ENCODE measurements around the gene RMDN2. TPM values are rescaled to one million over a fixed set of nuclear protein-coding genes. Genes with fewer than 3 reads are reported as not detected.
"Not testable (repeated sequence)": the region's sequence is repeated elsewhere in the genome, so short reads cannot be mapped to it uniquely, and the experiment has no call there.

Gene RMDN2
- polyA plus RNA-seq, 2 of the 4 experiments (the other 2 are of a cell fraction): 4.6 to 6.9 TPM

DNA sequence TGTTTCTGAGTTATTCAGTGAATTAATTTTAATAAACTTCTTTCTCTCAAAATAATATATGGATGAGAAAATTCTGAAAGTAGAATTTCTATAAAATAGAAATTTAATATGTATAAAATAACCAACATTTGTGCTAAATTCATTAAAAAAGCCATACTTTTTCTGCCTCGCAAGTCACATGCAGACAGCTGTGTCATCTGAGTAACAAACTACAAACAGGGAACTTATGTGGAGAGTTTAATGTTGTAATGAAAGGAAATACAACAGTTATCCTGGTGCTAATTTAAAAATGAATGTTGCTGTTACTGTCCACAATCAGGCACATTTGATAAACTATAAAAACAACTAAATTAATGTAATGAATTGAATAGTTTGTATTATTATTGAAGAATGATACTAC lies 22.2 kb downstream of the RMDN2 start:
- ATAC-seq (no peak), DNase-seq (ENCODE audit: low read depth in 1 of 2, low spot score in 1 of 2) (no peak), FAIRE-seq (no peak)
- no peak overlapping the region for H3K4me3 ChIP-seq
- 94% methylated on average over 1 of the region's 1 CpG for WGBS (ENCODE audit: missing lambda C conversion rate)
- TF ChIP-seq ZNF302 (CRISPR knock-in tag; IDR thresholded peaks at IDR 0.05) (no peak), ESRRA (IDR thresholded peaks at IDR 0.05; ENCODE audit: borderline replicate concordance, low read length) (no peak), BHLHE40 (IDR thresholded peaks at IDR 0.05; ENCODE audit: low read depth, low read length) (no peak), PHF8 (IDR thresholded peaks at IDR 0.05; ENCODE audit: borderline replicate concordance, low read depth) (no peak), CHD2 (IDR thresholded peaks at IDR 0.05; ENCODE audit: low read length, partially characterized antibody) (no peak), HOXB13 (CRISPR knock-in tag; IDR thresholded peaks at IDR 0.05; ENCODE audit: low read depth) (no peak), HEYL (CRISPR knock-in tag; IDR thresholded peaks at IDR 0.05) (no peak), KDM5A (IDR thresholded peaks at IDR 0.05) (no peak), TP53 (CRISPR knock-in tag; IDR thresholded peaks at IDR 0.05) (no peak), EHMT2 (IDR thresholded peaks at IDR 0.05; ENCODE audit: low read depth) (no peak), RFX5 (IDR thresholded peaks at IDR 0.05) (no peak), FOXS1 (CRISPR knock-in tag; IDR thresholded peaks at IDR 0.05) (no peak), ZSCAN20 (CRISPR knock-in tag; IDR thresholded peaks at IDR 0.05) (no peak), SREBF2 (IDR thresholded peaks at IDR 0.05) (no peak), MAZ (IDR thresholded peaks at IDR 0.05; ENCODE audit: borderline replicate concordance, low read depth, low read length) (no peak), ZFP36 (IDR thresholded peaks at IDR 0.05; ENCODE audit: borderline replicate concordance, partially characterized antibody) (no peak)
- TF ChIP-seq, protein P1, sequence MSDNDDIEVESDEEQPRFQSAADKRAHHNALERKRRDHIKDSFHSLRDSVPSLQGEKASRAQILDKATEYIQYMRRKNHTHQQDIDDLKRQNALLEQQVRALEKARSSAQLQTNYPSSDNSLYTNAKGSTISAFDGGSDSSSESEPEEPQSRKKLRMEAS (IDR thresholded peaks at IDR 0.05): no peak
- TF ChIP-seq, protein P2, sequence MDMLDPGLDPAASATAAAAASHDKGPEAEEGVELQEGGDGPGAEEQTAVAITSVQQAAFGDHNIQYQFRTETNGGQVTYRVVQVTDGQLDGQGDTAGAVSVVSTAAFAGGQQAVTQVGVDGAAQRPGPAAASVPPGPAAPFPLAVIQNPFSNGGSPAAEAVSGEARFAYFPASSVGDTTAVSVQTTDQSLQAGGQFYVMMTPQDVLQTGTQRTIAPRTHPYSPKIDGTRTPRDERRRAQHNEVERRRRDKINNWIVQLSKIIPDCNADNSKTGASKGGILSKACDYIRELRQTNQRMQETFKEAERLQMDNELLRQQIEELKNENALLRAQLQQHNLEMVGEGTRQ (IDR thresholded peaks at IDR 0.05): no peak
- TF ChIP-seq, protein P3, sequence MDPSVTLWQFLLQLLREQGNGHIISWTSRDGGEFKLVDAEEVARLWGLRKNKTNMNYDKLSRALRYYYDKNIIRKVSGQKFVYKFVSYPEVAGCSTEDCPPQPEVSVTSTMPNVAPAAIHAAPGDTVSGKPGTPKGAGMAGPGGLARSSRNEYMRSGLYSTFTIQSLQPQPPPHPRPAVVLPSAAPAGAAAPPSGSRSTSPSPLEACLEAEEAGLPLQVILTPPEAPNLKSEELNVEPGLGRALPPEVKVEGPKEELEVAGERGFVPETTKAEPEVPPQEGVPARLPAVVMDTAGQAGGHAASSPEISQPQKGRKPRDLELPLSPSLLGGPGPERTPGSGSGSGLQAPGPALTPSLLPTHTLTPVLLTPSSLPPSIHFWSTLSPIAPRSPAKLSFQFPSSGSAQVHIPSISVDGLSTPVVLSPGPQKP (IDR thresholded peaks at IDR 0.05; ENCODE audit: low read depth, low read length): no peak
- no peaks in the 10 kb centered on the region for H3K9me3 ChIP-seq
- no peak overlapping the region for H3K4me2 ChIP-seq
- no peak overlapping the region for H3K27ac ChIP-seq
- no peaks in the 10 kb centered on the region for H3K4me1 ChIP-seq
- POLR2A ChIA-PET: no interaction called here
- CTCF ChIA-PET: interaction anchor here (0.6 to 1.2 kb wide), 2 partner anchors 35 to 304 kb away, joined by 3 to 5 read pairs; no protein-coding TSS in a partner anchor

DNA sequence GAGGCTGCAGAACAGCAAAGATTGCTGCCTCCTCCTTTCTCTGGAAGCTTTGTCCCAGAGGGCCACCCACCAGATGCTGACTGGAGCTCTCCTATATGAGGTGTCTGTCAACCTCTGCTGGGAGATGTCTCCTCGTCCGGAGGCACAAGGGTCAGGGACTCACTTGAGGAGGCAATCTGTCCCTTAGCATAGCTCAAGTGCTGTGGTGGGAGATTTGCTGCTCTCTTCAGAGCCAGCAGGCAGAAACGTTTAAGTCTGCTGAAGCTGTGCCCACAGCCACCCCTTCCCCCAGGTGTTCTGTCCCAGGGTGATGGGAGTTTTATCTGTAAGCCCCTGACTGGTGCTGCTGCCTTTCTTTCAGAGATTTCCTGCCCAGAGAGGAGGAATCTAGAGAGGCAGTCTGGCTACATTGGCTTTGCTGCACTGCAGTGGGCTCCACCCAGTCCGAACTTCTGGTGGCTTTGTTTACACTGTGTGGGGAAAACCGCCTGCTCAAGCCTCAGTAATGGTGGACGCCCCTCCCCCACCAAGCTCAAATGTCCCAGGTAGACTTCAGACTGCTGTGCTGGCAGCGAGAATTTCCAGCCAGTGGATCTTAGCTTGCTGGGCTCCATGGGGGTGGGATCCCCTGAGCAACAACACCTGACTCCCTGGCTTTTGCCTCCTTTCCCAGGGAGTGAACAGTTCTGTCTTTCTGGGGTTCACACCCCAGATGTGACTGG lies 37.1 kb downstream of the RMDN2 start:
- CTCF ChIA-PET: interaction anchor here (1.6 kb wide), 1 partner anchor 155 kb away, joined by 3 read pairs; no protein-coding TSS in a partner anchor
- FAIRE-seq, ATAC-seq, H3K4me3 ChIP-seq, POLR2A ChIA-PET, H3K27ac ChIP-seq, H3K4me1 ChIP-seq, H3K9me3 ChIP-seq: not testable (repeated sequence)
- 36% methylated on average over 7 of the region's 7 CpGs for WGBS (ENCODE audit: missing lambda C conversion rate)
- DNase-seq (ENCODE audit: low read depth in 1 of 2, low spot score in 1 of 2): peak in 1 of 2 experiments; percentile 10
- H3K4me2 ChIP-seq: peak overlapping the region; percentile 44

DNA sequence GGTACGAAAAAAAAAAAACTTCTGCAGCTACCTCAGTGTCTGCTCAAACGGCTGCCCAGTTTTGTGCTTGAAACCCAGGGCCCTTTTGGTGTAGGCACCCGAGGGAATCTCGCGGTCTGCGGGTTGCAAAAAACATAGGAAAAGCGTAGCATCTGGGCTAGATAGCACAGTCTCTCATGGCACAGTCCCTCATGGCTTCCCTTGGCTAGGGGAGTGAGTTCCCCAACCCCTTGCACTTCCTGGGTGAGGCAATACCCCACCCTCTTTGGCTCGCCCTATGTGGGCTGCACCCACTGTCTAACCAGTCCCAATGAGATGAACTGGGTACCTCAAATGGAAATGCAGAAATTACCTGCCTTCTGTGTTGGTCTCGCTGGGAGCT lies 37.6 kb downstream of the RMDN2 start:
- DNase-seq (ENCODE audit: low read depth in 1 of 2, low spot score in 1 of 2); H3K4me1 ChIP-seq; H3K27ac ChIP-seq; H3K4me3 ChIP-seq; POLR2A ChIA-PET; H3K9me3 ChIP-seq; FAIRE-seq; ATAC-seq: not testable (repeated sequence)
- WGBS (ENCODE audit: missing lambda C conversion rate): 58% methylated on average over 9 of the region's 9 CpGs
- peak overlapping the region; percentile 44 for H3K4me2 ChIP-seq
- CTCF ChIA-PET: interaction anchor here (1.6 kb wide), 1 partner anchor 154 kb away, joined by 3 read pairs; no protein-coding TSS in a partner anchor

DNA sequence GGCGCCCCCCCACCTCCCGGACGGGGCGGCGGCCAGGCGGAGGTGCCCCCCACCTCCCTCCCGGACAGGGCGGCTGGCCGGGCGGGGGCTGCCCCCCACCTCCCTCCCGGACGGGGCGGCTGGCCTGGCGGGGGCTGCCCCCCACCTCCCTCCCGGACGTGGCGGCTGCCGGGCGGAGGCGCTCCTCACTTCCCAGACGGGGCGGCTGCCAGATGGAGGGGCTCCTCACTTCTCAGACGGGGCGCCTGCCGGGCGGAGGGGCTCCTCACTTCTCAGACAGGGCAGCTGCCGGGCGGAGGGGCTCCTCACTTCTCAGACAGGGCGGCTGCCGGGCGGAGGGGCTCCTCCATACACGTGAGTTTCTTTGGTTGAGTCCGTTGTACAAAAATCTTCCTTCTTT lies 38.8 kb downstream of the RMDN2 start:
- CTCF ChIA-PET: not testable (repeated sequence)

More for the DNA sequence above, 38.8 kb downstream of the RMDN2 start:
- POLR2A ChIA-PET; H3K4me2 ChIP-seq; H3K9me3 ChIP-seq; FAIRE-seq; H3K4me1 ChIP-seq; DNase-seq (ENCODE audit: low read depth in 1 of 2, low spot score in 1 of 2); H3K27ac ChIP-seq; H3K4me3 ChIP-seq; ATAC-seq: not testable (repeated sequence)
- 92% methylated on average over 7 of the region's 33 CpGs for WGBS (ENCODE audit: missing lambda C conversion rate)
